H1 (cell line): ENCODE results near the gene KLHDC7A. TPM values are rescaled to one million over a fixed set of nuclear protein-coding genes. Genes with fewer than 3 reads are reported as not detected.

Source experiments
- CTCF ChIA-PET: fragments of 300-600 bp; sonication (Branson Sonifier 250); formaldehyde crosslinking; loops from one replicate; lab custom pipeline; 2021; ENCODE audit not compliant: partially characterized antibody; lab: Charles Lee
- POLR2A ChIA-PET: fragments of 300-600 bp; sonication (Branson Sonifier 250); formaldehyde crosslinking; loops from one replicate; lab custom pipeline; 2021; ENCODE audit warnings: inconsistent platforms; ENCODE audit not compliant: partially characterized antibody; lab: Charles Lee
- DNase-seq, 2 experiments: peaks; one replicate each; pipeline versions ENCODE4 v3.0.0 to v3.0.0-alpha.2; 2010 to 2022; ENCODE audit warnings: low spot score in 2 of 2, low read depth in 1 of 2, mixed read lengths in 1 of 2
- FAIRE-seq: peaks from 2 replicates; lab custom pipeline; 2011; peaks lifted over from hg19 to GRCh38; lab: Jason Lieb, UNC
- H2AFZ ChIP-seq: 2 replicates; pipeline ENCODE4 v1.8.1; 2012; ENCODE audit warnings: low read length, inconsistent platforms
- H2AK5ac ChIP-seq: 2 replicates; pipeline ENCODE4 v1.6.1; 2013; ENCODE audit warnings: low read depth, low read length
- H2BK120ac ChIP-seq: replicated peaks from 2 replicates; pipeline ENCODE3; 2013; ENCODE audit warnings: low read depth, low read length, inconsistent platforms
- H2BK12ac ChIP-seq: 2 replicates; pipeline ENCODE4 v1.6.1; 2013; ENCODE audit warnings: low read depth, low read length
- H2BK15ac ChIP-seq: 2 replicates; pipeline ENCODE4 v1.6.1; 2013; ENCODE audit warnings: low read length
- H2BK20ac ChIP-seq: 2 replicates; pipeline ENCODE4 v1.6.1; 2013; ENCODE audit warnings: low read length
- H2BK5ac ChIP-seq: 2 replicates; pipeline ENCODE4 v1.6.1; 2013; ENCODE audit warnings: low read depth, low read length
- H3K14ac ChIP-seq: 2 replicates; pipeline ENCODE4 v1.6.1; 2013; ENCODE audit warnings: inconsistent platforms; ENCODE audit not compliant: insufficient read length
- H3K18ac ChIP-seq: 2 replicates; pipeline ENCODE4 v1.6.1; 2013; ENCODE audit warnings: low read length; ENCODE audit errors: extremely low read depth
- H3K23ac ChIP-seq: 2 replicates; pipeline ENCODE4 v1.6.1; 2013; ENCODE audit warnings: inconsistent platforms; ENCODE audit not compliant: insufficient read length
- H3K23me2 ChIP-seq: 2 replicates; pipeline ENCODE4 v1.6.1; 2013; ENCODE audit warnings: low read depth, low read length
- H3K27ac ChIP-seq: 2 replicates; pipeline ENCODE4 v1.6.1; 2011; ENCODE audit warnings: low read depth, low read length, inconsistent platforms
- H3K27me3 ChIP-seq, 4 experiments: replicated peaks in 1 of 4; 1 replicate in 1 of 4; 2 replicates in 3 of 4; pipeline versions ENCODE4 v1.6.1 to v1.8.1; 2011 to 2013; ENCODE audit warnings: low read length in 3 of 4, mild to moderate bottlenecking in 3 of 4, inconsistent platforms in 2 of 4, mixed read lengths in 2 of 4, moderate library complexity in 1 of 4; ENCODE audit not compliant: control insufficient read depth in 3 of 4, insufficient read depth in 3 of 4; ENCODE audit errors: extremely low read depth in 1 of 4
- H3K36me3 ChIP-seq, 4 experiments: 2 replicates each; pipeline versions ENCODE4 v1.6.1 to v1.8.1; 2011 to 2013; ENCODE audit warnings: mild to moderate bottlenecking in 4 of 4, low read length in 3 of 4, moderate library complexity in 2 of 4, control low read depth in 1 of 4, inconsistent platforms in 1 of 4; ENCODE audit not compliant: insufficient read depth in 4 of 4, control insufficient read depth in 2 of 4
- H3K4ac ChIP-seq: replicated peaks from 2 replicates; pipeline ENCODE3; 2013; ENCODE audit warnings: low read length, low read depth, mixed read lengths, inconsistent platforms; ENCODE audit not compliant: insufficient read length
- H3K4me1 ChIP-seq, 4 experiments: replicated peaks in 1 of 4; 1 replicate in 1 of 4; 2 replicates in 3 of 4; pipeline versions ENCODE4 v1.6.1 to v1.8.1; 2011 to 2013; ENCODE audit warnings: low read length in 3 of 4, inconsistent platforms in 2 of 4, mixed read lengths in 1 of 4; ENCODE audit not compliant: insufficient read depth in 4 of 4, control insufficient read depth in 3 of 4
- H3K4me2 ChIP-seq, 2 experiments: 2 replicates each; pipeline versions ENCODE4 v1.6.1 to v1.8.1; 2011 to 2013; ENCODE audit warnings: low read depth in 2 of 2, low read length in 2 of 2, control low read depth in 1 of 2, inconsistent platforms in 1 of 2, mild to moderate bottlenecking in 1 of 2; ENCODE audit not compliant: insufficient read depth in 1 of 2
- H3K4me3 ChIP-seq, 4 experiments: fragments of 200-600, 300-600 bp in 1 of 4; sonication (generic), shearing (Covaris generic), sonication (Bioruptor Twin) in 1 of 4; 2 replicates each; pipeline versions ENCODE4 v1.5.1 to v1.8.1; 2011 to 2016; ENCODE audit warnings: low read length in 4 of 4, low read depth in 3 of 4, control low read depth in 2 of 4, inconsistent platforms in 2 of 4, mild to moderate bottlenecking in 2 of 4, mixed read lengths in 1 of 4, moderate library complexity in 1 of 4; ENCODE audit not compliant: insufficient read depth in 2 of 4; ENCODE audit errors: extremely low read depth in 1 of 4
- H3K56ac ChIP-seq: replicated peaks from 2 replicates; pipeline ENCODE3; 2013; ENCODE audit warnings: low read depth, mild to moderate bottlenecking, mixed read lengths, low read length, inconsistent platforms; ENCODE audit not compliant: insufficient read length
- H3K79me1 ChIP-seq: 2 replicates; pipeline ENCODE4 v1.6.1; 2013; ENCODE audit warnings: low read depth, low read length, control low read depth
- H3K79me2 ChIP-seq, 2 experiments: 2 replicates each; pipeline versions ENCODE4 v1.6.1 to v1.8.1; 2012 to 2013; ENCODE audit warnings: low read length in 2 of 2, mild to moderate bottlenecking in 2 of 2, inconsistent platforms in 1 of 2; ENCODE audit not compliant: insufficient read depth in 2 of 2, control insufficient read depth in 1 of 2
- H3K9ac ChIP-seq, 4 experiments: replicated peaks in 1 of 4; 1 replicate in 1 of 4; 2 replicates in 3 of 4; pipeline versions ENCODE4 v1.6.1 to v1.8.1; 2011 to 2013; ENCODE audit warnings: low read depth in 3 of 4, low read length in 3 of 4, control low read depth in 2 of 4, mild to moderate bottlenecking in 2 of 4, moderate library complexity in 2 of 4, inconsistent platforms in 1 of 4; ENCODE audit errors: extremely low read depth in 1 of 4
- H3K9me3 ChIP-seq, 2 experiments: 2 replicates each; pipeline versions ENCODE4 v1.6.1 to v1.8.1; 2012 to 2013; ENCODE audit warnings: mild to moderate bottlenecking in 2 of 2, moderate library complexity in 2 of 2, control low read depth in 1 of 2, inconsistent platforms in 1 of 2, low read depth in 1 of 2, low read length in 1 of 2, mixed read lengths in 1 of 2; ENCODE audit not compliant: insufficient read depth in 2 of 2
- H4K20me1 ChIP-seq, 2 experiments: replicated peaks in 1 of 2; 2 replicates each; pipeline versions ENCODE3 to v1.8.1; 2011 to 2013; ENCODE audit warnings: inconsistent platforms in 2 of 2, low read length in 2 of 2, mild to moderate bottlenecking in 1 of 2; ENCODE audit not compliant: insufficient read depth in 2 of 2, control insufficient read depth in 1 of 2
- H4K5ac ChIP-seq: 2 replicates; pipeline ENCODE4 v1.6.1; 2013; ENCODE audit warnings: low read length, low read depth, mixed read lengths, inconsistent platforms; ENCODE audit not compliant: insufficient read length
- H4K8ac ChIP-seq: 2 replicates; pipeline ENCODE4 v1.8.0; 2013; ENCODE audit warnings: mild to moderate bottlenecking, moderate library complexity, low read length, inconsistent platforms; ENCODE audit not compliant: insufficient read depth; ENCODE audit errors: extremely low read depth
- H4K91ac ChIP-seq: replicated peaks from 2 replicates; pipeline ENCODE3; 2013; ENCODE audit warnings: low read length, mixed read lengths, inconsistent platforms; ENCODE audit not compliant: insufficient read length
- ASH2L ChIP-seq: fragments of 200-600, 300-600 bp; sonication (generic); IDR thresholded peaks from one replicate; pipeline ENCODE4 v1.7.1; 2017; ENCODE audit warnings: low read length
- EP300 ChIP-seq, 2 experiments: IDR thresholded peaks; 1 replicate in 1 of 2; 2 replicates in 1 of 2; pipeline ENCODE4 v1.6.1; 2011 to 2012; ENCODE audit warnings: low read depth in 2 of 2, low read length in 2 of 2, mild to moderate bottlenecking in 2 of 2, borderline replicate concordance in 1 of 2, inconsistent platforms in 1 of 2, moderate library complexity in 1 of 2
- GTF2F1 ChIP-seq: IDR thresholded peaks from 2 replicates; pipeline ENCODE4 v1.6.1; 2012; ENCODE audit warnings: low read depth, low read length, improper control_type of control experiment, borderline replicate concordance
- JUN ChIP-seq: IDR thresholded peaks from 2 replicates; pipeline ENCODE4 v1.6.1; 2011; ENCODE audit warnings: low read depth, mild to moderate bottlenecking, improper control_type of control experiment, low read length
- KDM1A ChIP-seq: fragments of 200-600, 300-600 bp; sonication (generic); IDR thresholded peaks from 2 replicates; pipeline ENCODE4 v1.7.1; 2016; ENCODE audit warnings: mild to moderate bottlenecking, low read length, borderline replicate concordance
- POU5F1 ChIP-seq: IDR thresholded peaks from 2 replicates; pipeline ENCODE4 v1.6.1; 2011; ENCODE audit warnings: low read depth, mild to moderate bottlenecking, low read length, moderate library complexity
- RFX5 ChIP-seq: IDR thresholded peaks from 2 replicates; pipeline ENCODE4 v1.6.1; 2011; ENCODE audit warnings: low read depth, low read length, improper control_type of control experiment, borderline replicate concordance
- RXRA ChIP-seq: IDR thresholded peaks from 2 replicates; pipeline ENCODE4 v1.6.1; 2011; ENCODE audit warnings: low read depth, mild to moderate bottlenecking, low read length, moderate library complexity; ENCODE audit not compliant: insufficient read depth
- SIX5 ChIP-seq: IDR thresholded peaks from 2 replicates; pipeline ENCODE4 v1.6.1; 2011; ENCODE audit warnings: mild to moderate bottlenecking, low read depth, low read length
- SP1 ChIP-seq: IDR thresholded peaks from 2 replicates; pipeline ENCODE4 v1.6.1; 2011; ENCODE audit warnings: low read depth, low read length
- SP2 ChIP-seq: IDR thresholded peaks from 2 replicates; pipeline ENCODE4 v1.6.1; 2012; ENCODE audit warnings: mild to moderate bottlenecking, low read length, inconsistent platforms
- SRF ChIP-seq: IDR thresholded peaks from 2 replicates; pipeline ENCODE4 v1.6.1; 2011; ENCODE audit warnings: mild to moderate bottlenecking, low read depth, low read length, moderate library complexity
- TCF12 ChIP-seq: IDR thresholded peaks from 2 replicates; pipeline ENCODE4 v1.6.1; 2011; ENCODE audit warnings: low read depth, mild to moderate bottlenecking, low read length
- ZNF274 ChIP-seq: IDR thresholded peaks from 2 replicates; pipeline ENCODE4 v1.7.0; 2012; ENCODE audit warnings: low read length, borderline replicate concordance; ENCODE audit errors: extremely low read depth
- WGBS, 2 experiments: shearing (Covaris generic) in 1 of 2; methylation state at CpG; one replicate each; pipeline versions ENCODE4 v1.1.6 to v1.1.7; 2013 to 2015; ENCODE audit warnings: low lambda C conversion rate in 2 of 2, mixed read lengths in 2 of 2, inconsistent platforms in 1 of 2, low coverage in 1 of 2, missing lambda C conversion rate in 1 of 2; ENCODE audit not compliant: insufficient replicate concordance in 2 of 2, insufficient coverage in 1 of 2, insufficient read length in 1 of 2; ENCODE audit errors: extremely low coverage in 1 of 2, missing lambda C conversion rate in 1 of 2; 5-methylcytosine and 5-hydroxymethylcytosine counted together
- polyA plus RNA-seq, 7 experiments: library from polyadenylated mRNA; depleted of rRNA in 3 of 7; stranded (reverse) in 5 of 7; unstranded in 2 of 7; fragments of >200 nt in 5 of 7; fragments of 200-250 nt in 2 of 7; gene quantifications; 1 replicate in 5 of 7; 2 replicates in 1 of 7; 4 replicates in 1 of 7; pipeline versions ENCODE4 v1.2.1 to v1.2.3, GENCODE V29; 2011 to 2013; ENCODE audit warnings: missing spikeins in 2 of 7, mixed read lengths in 2 of 7
- total RNA-seq: library from RNA; stranded (reverse); fragmentation: NEBNext Ultra II Directional; extraction: Animal tissue kit (Norgen Biotek cat#: 25700); gene quantifications from 2 replicates; pipeline ENCODE4 v1.2.1, GENCODE V29; 2021

Gene KLHDC7A
- total and polyA plus RNA-seq, 2 of the 8 experiments (the other 6 are each of a cell fraction or from before 2014, with no cell fraction given): 3.9 to 18.9 TPM

DNA sequence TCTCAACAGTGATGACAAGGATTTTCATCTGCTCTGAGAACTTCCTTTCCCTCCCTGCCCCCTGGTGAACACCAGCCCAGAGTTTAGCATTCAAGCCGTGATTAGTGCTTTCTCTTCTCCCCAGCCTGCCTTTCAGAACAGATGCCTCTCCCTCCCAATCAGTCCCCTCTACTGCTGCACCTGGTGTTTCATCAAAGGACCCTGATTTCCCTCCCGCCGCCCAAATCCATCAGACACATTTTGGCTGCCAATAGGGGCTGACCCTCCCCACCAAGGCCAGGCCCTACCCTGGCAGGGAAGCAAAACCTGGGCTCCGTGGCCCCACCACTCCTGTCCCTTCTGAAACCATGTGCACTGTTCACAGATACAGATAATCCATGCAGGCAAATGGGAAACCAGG lies 34.0 kb upstream of the KLHDC7A start:
- H2BK20ac ChIP-seq: no peak overlapping the region
- H2BK5ac ChIP-seq: no peak overlapping the region
- TF ChIP-seq SIX5 (no peak), TCF12 (no peak), RXRA (no peak), POU5F1 (no peak), ASH2L (no peak), KDM1A (no peak), SP1 (no peak), SP2 (no peak), ZNF274 (no peak), RFX5 (no peak), JUN (no peak), SRF (no peak), GTF2F1 (no peak), EP300 (IDR thresholded peaks at IDR 0.05; ENCODE audit: borderline replicate concordance in 1 of 2, low read depth in 2 of 2, low read length in 2 of 2) (no peak)
- H2AK5ac ChIP-seq: no peak overlapping the region
- no peak overlapping the region for H4K8ac ChIP-seq
- POLR2A ChIA-PET: interaction anchor here (1.5 kb wide), 1 partner anchor 66 kb away, joined by 3 read pairs; no protein-coding TSS in a partner anchor
- no peak overlapping the region for H4K5ac ChIP-seq
- no peak overlapping the region for H2BK120ac ChIP-seq
- H3K36me3 ChIP-seq: no peaks in the 10 kb centered on the region
- no peak overlapping the region for H3K9ac ChIP-seq
- no peak overlapping the region for H3K56ac ChIP-seq
- 75% methylated on average over 4 of the region's 4 CpGs; no CpG with 5 or more reads in 1 of the 2 experiments for WGBS, 2 experiments
- no peaks in the 10 kb centered on the region for H3K79me1 ChIP-seq
- H3K27ac ChIP-seq: no peak overlapping the region
- H3K4ac ChIP-seq: no peak overlapping the region
- peaks cover 0 to 2% of the 10 kb centered on the region in 2 experiments for H4K20me1 ChIP-seq
- no peak overlapping the region for H2AFZ ChIP-seq
- H3K9me3 ChIP-seq: peaks cover 0 to 3% of the 10 kb centered on the region in 2 experiments; a peak in 1 of 4 replicates
- H4K91ac ChIP-seq: no peak overlapping the region
- no peaks in the 10 kb centered on the region; a peak in 1 of 7 replicates for H3K27me3 ChIP-seq
- H3K23me2 ChIP-seq: no peaks in the 10 kb centered on the region; the same call in 1 of the 2 replicates
- no peak overlapping the region for H3K14ac ChIP-seq
- H3K23ac ChIP-seq: no peak overlapping the region
- H3K79me2 ChIP-seq: no peaks in the 10 kb centered on the region
- H3K4me3 ChIP-seq: no peak overlapping the region
- H3K4me1 ChIP-seq: peaks cover 3 to 13% (median 9%) of the 10 kb centered on the region in 4 experiments; a peak in 6 of 7 replicates
- H2BK15ac ChIP-seq: no peak overlapping the region
- FAIRE-seq (no peak), DNase-seq (no peak)
- no peak overlapping the region; a peak in 1 of 4 replicates for H3K4me2 ChIP-seq
- peak overlapping the region; percentile 11; the same call in 1 of the 2 replicates for H2BK12ac ChIP-seq
- CTCF ChIA-PET: interaction anchor here (0.6 kb wide), 1 partner anchor 22 kb away, joined by 3 read pairs; no protein-coding TSS in a partner anchor
- H3K18ac ChIP-seq: no peak overlapping the region
